Erythroblast (primary cell): ENCODE data around the gene ARHGAP42.

ENCODE experiments used
- GATA1 ChIP-seq: IDR thresholded peaks from 2 replicates; pipeline ENCODE4 v1.6.1; 2011; ENCODE audit warnings: low read depth, mild to moderate bottlenecking, control low read depth, low read length, moderate library complexity
- POLR2A ChIP-seq: IDR thresholded peaks from 2 replicates; pipeline ENCODE4 v1.6.1; 2011; ENCODE audit warnings: mild to moderate bottlenecking, low read length

GRCh38 chr11:100715165-100715761 is 28.2 kb downstream of the ARHGAP42 start:
- TF ChIP-seq POLR2A (no peak), GATA1 (no peak)
